HEK293T (cell line): ENCODE measurements around the gene NIFK.
A peak's percentile ranks its signal among the peaks of the same experiment; 100 is the strongest.

Source experiments
- CTCF ChIA-PET: fragments of 350-600 bp; formaldehyde crosslinking; extraction: SDS; loops from one replicate; lab custom pipeline; 2021; ENCODE audit warnings: antibody characterized with exemption, inconsistent platforms; lab: Yijun Ruan, JAX
- POLR2A ChIA-PET: fragments of 350-600 bp; formaldehyde crosslinking; extraction: SDS; loops from one replicate; lab custom pipeline; 2020; ENCODE audit warnings: antibody characterized with exemption, inconsistent platforms; lab: Yijun Ruan, JAX
- DNase-seq: peaks from one replicate; pipeline ENCODE4 v3.0.0; 2012; ENCODE audit warnings: mixed read lengths; ENCODE audit errors: extremely low spot score
- ARNT ChIP-seq: fragments of 450-650 bp; IDR thresholded peaks from 2 replicates; pipeline ENCODE4 v1.6.1; 2017; ENCODE audit warnings: mild to moderate bottlenecking
- BHLHE40 ChIP-seq: fragments of 450-650 bp; IDR thresholded peaks from 2 replicates; pipeline ENCODE4 v1.6.1; 2016; ENCODE audit warnings: mild to moderate bottlenecking, moderate library complexity, borderline replicate concordance
- CTBP1 ChIP-seq: fragments of 450-650 bp; IDR thresholded peaks from 2 replicates; pipeline ENCODE4 v1.6.1; 2016; ENCODE audit warnings: borderline replicate concordance
- ELF4 ChIP-seq: fragments of 450-650 bp; IDR thresholded peaks from 2 replicates; pipeline ENCODE4 v1.6.1; 2017; ENCODE audit warnings: antibody characterized with exemption
- FOXA1 ChIP-seq: fragments of 450-650 bp; IDR thresholded peaks from 2 replicates; pipeline ENCODE4 v1.6.1; 2016; ENCODE audit warnings: mild to moderate bottlenecking
- FOXK2 ChIP-seq: fragments of 450-650 bp; IDR thresholded peaks from 2 replicates; pipeline ENCODE4 v1.6.1; 2016; ENCODE audit warnings: mild to moderate bottlenecking
- FOXM1 ChIP-seq: fragments of 450-650 bp; IDR thresholded peaks from 2 replicates; pipeline ENCODE4 v1.6.1; 2017; ENCODE audit warnings: mild to moderate bottlenecking, borderline replicate concordance
- HDGF ChIP-seq: fragments of 450-650 bp; IDR thresholded peaks from 2 replicates; pipeline ENCODE4 v1.6.1; 2017; ENCODE audit warnings: antibody characterized with exemption, borderline replicate concordance
- L3MBTL2 ChIP-seq: fragments of 450-650 bp; conservative IDR thresholded peaks from 2 replicates; pipeline ENCODE4 v1.6.1; 2016; ENCODE audit warnings: mild to moderate bottlenecking
- LEF1 ChIP-seq: fragments of 450-650 bp; IDR thresholded peaks from 2 replicates; pipeline ENCODE4 v1.6.1; 2017; ENCODE audit warnings: mild to moderate bottlenecking, borderline replicate concordance
- NFRKB ChIP-seq: fragments of 450-650 bp; IDR thresholded peaks from 2 replicates; pipeline ENCODE4 v1.6.1; 2016; ENCODE audit warnings: mild to moderate bottlenecking, moderate library complexity
- PKNOX1 ChIP-seq: fragments of 450-650 bp; IDR thresholded peaks from 2 replicates; pipeline ENCODE4 v1.6.1; 2016
- SP1 ChIP-seq: fragments of 450-650 bp; IDR thresholded peaks from 2 replicates; pipeline ENCODE4 v1.6.1; 2017
- SUZ12 ChIP-seq: fragments of 450-650 bp; IDR thresholded peaks from 2 replicates; pipeline ENCODE4 v1.6.1; 2016; ENCODE audit warnings: mild to moderate bottlenecking
- TARDBP ChIP-seq: fragments of 450-650 bp; IDR thresholded peaks from 2 replicates; pipeline ENCODE4 v1.6.1; 2016
- ZNF384 ChIP-seq: fragments of 450-650 bp; IDR thresholded peaks from 2 replicates; pipeline ENCODE4 v1.6.1; 2016

NIFK gene

GRCh38 chr2:121755237-121756111 is 18.8 kb upstream of the NIFK start, which contains the start of gene TSN:
Gene TSN (plus strand): TSS chr2:121755651. CDS start chr2:121755780, 129 bp downstream.
- peak; percentile 94 for DNase-seq
- CTCF ChIA-PET, result no interaction called here
- peak; percentile 9; the same call in 1 of the 2 replicates for TF ChIP-seq PKNOX1
- no peak for TF ChIP-seq HDGF
- no peak for TF ChIP-seq SUZ12
- peak; percentile 85 for TF ChIP-seq FOXM1
- no peak for TF ChIP-seq ARNT
- TF ChIP-seq ELF4, result peak; percentile 70
- no peak for TF ChIP-seq SP1
- TF ChIP-seq L3MBTL2, result peak; percentile 82
- TF ChIP-seq CTBP1, result no peak
- TF ChIP-seq NFRKB, result 0 out of 2 replicates have a peak, but pooled peaks have one; percentile 29
- POLR2A ChIA-PET, result interaction anchor here (0.6 to 1.6 kb wide), 5 partner anchors 13 to 568 kb away, joined by 3 to 8 read pairs (median 3); partner anchors contain the start of gene NIFK

GRCh38 chr2:121754851-121755236 is 18.2 kb upstream of the NIFK start:
- POLR2A ChIA-PET, result interaction anchor here (1.4 to 1.6 kb wide), 2 partner anchors 14 to 19 kb away, joined by 3 to 8 read pairs; partner anchors contain the start of gene NIFK
- TF ChIP-seq FOXK2 (no peak), FOXA1 (no peak), BHLHE40 (no peak), ELF4 (no peak), FOXM1 (no peak), SUZ12 (no peak), HDGF (no peak), L3MBTL2 (no peak)
- DNase-seq, result no peak
- CTCF ChIA-PET, result no interaction called here

- POLR2A ChIA-PET, result no interaction called here
- DNase-seq, result no peak
- no peak for TF ChIP-seq L3MBTL2
- no peak for TF ChIP-seq BHLHE40
- no peak for TF ChIP-seq FOXM1
- TF ChIP-seq FOXK2, result no peak
- no peak for TF ChIP-seq SUZ12
- TF ChIP-seq LEF1, result no peak
- no peak for TF ChIP-seq NFRKB
- TF ChIP-seq CTBP1, result no peak
- TF ChIP-seq TARDBP, result no peak
- no peak for TF ChIP-seq PKNOX1
- no peak for TF ChIP-seq ARNT
- no peak for TF ChIP-seq FOXA1
- no peak for TF ChIP-seq SP1
- TF ChIP-seq ZNF384, result no peak
- CTCF ChIA-PET, result no interaction called here
Observed at GRCh38 chr2:121748202-121748601, 11.5 kb upstream of the NIFK start.

GRCh38 chr2:121746071-121746578 is 9.4 kb upstream of the NIFK start:
- POLR2A ChIA-PET, result no interaction called here
- TF ChIP-seq HDGF (no peak), ELF4 (no peak)
- DNase-seq, result no peak
- CTCF ChIA-PET, result no interaction called here

GRCh38 chr2:121741450-121741849 is 4.8 kb upstream of the NIFK start:
- ChIA-PET POLR2A (no interaction called here), CTCF (no interaction called here)
- no peak for TF ChIP-seq PKNOX1
- no peak for TF ChIP-seq TARDBP
- TF ChIP-seq SUZ12, result no peak
- TF ChIP-seq ARNT, result no peak
- no peak for TF ChIP-seq ZNF384
- TF ChIP-seq BHLHE40, result no peak
- no peak for TF ChIP-seq NFRKB
- TF ChIP-seq FOXM1, result no peak
- TF ChIP-seq LEF1, result no peak
- no peak for TF ChIP-seq ELF4
- TF ChIP-seq L3MBTL2, result no peak
- no peak for TF ChIP-seq FOXK2
- no peak for TF ChIP-seq SP1
- no peak for TF ChIP-seq FOXA1
- TF ChIP-seq HDGF, result no peak
- no peak for DNase-seq

- POLR2A ChIA-PET, result no interaction called here
- CTCF ChIA-PET, result no interaction called here
- no peak for DNase-seq
- TF ChIP-seq SP1 (no peak), BHLHE40 (no peak), HDGF (no peak), ELF4 (no peak), NFRKB (no peak), SUZ12 (no peak), L3MBTL2 (no peak), TARDBP (no peak), ZNF384 (no peak), FOXM1 (no peak), PKNOX1 (no peak), LEF1 (no peak), CTBP1 (no peak), ARNT (no peak), FOXA1 (no peak), FOXK2 (no peak)
Observed at GRCh38 chr2:121740973-121741372, 4.3 kb upstream of the NIFK start.
